DND-41 (cell line): Measurements from ENCODE around the gene SLK.

Source experiments
- EZH2 ChIP-seq: IDR thresholded peaks from 3 replicates; pipeline ENCODE4 v1.6.1; 2012; ENCODE audit warnings: borderline replicate concordance, low read depth, mild to moderate bottlenecking, moderate library complexity, low read length, inconsistent platforms; ENCODE audit not compliant: severe bottlenecking
- TF ChIP-seq, protein P1 (sequence below): IDR thresholded peaks from 2 replicates; pipeline ENCODE4 v1.5.1; 2012; ENCODE audit warnings: borderline replicate concordance, low read length, moderate library complexity, mild to moderate bottlenecking; ENCODE audit not compliant: poor library complexity, severe bottlenecking; ENCODE audit errors: extremely low read depth

- TF ChIP-seq, protein P1, sequence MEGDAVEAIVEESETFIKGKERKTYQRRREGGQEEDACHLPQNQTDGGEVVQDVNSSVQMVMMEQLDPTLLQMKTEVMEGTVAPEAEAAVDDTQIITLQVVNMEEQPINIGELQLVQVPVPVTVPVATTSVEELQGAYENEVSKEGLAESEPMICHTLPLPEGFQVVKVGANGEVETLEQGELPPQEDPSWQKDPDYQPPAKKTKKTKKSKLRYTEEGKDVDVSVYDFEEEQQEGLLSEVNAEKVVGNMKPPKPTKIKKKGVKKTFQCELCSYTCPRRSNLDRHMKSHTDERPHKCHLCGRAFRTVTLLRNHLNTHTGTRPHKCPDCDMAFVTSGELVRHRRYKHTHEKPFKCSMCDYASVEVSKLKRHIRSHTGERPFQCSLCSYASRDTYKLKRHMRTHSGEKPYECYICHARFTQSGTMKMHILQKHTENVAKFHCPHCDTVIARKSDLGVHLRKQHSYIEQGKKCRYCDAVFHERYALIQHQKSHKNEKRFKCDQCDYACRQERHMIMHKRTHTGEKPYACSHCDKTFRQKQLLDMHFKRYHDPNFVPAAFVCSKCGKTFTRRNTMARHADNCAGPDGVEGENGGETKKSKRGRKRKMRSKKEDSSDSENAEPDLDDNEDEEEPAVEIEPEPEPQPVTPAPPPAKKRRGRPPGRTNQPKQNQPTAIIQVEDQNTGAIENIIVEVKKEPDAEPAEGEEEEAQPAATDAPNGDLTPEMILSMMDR = no peak
- TF ChIP-seq EZH2 = no peak
Observed at GRCh38 chr10:103925591-103925990, 41.3 kb upstream of the SLK start.
